ENCODE measurements around the gene MTFR1L.
"Not testable (repeated sequence)": the region's sequence is repeated elsewhere in the genome, so short reads cannot be mapped to it uniquely, and the experiment has no call there.

MTFR1L gene

GRCh38 chr1:25826571-25826970 is 6.8 kb downstream of the MTFR1L start:
- Histone ChIP-seq H3K27ac (ENCODE audit: low read depth, low read length) (no peak overlapping the region), H3K36me3 (ENCODE audit: control insufficient read depth in 5 of 5, insufficient read depth in 5 of 5, low read length in 5 of 5) (peaks cover 22 to 67% (median 58%) of the 10 kb centered on the region in 5 donors), H3K9me3 (ENCODE audit: control insufficient read depth in 5 of 5, low read length in 5 of 5) (no peaks in the 10 kb centered on the region), H3K27me3 (ENCODE audit: control insufficient read depth in 5 of 5, insufficient read depth in 4 of 5, low read length in 5 of 5) (no peaks in the 10 kb centered on the region), H3K4me3 (ENCODE audit: low read depth in 1 of 5, low read length in 5 of 5) (no peak overlapping the region), H3K4me1 (ENCODE audit: control insufficient read depth in 5 of 5, insufficient read depth in 5 of 5, low read length in 5 of 5) (peaks cover 4 to 14% (median 9%) of the 10 kb centered on the region in 5 donors), H3K9ac (ENCODE audit: low read length in 5 of 5) (no peak overlapping the region)

GRCh38 chr1:25828491-25828890 is 8.7 kb downstream of the MTFR1L start:
- peaks cover 0 to 7% (median 0%) of the 10 kb centered on the region in 5 donors for H3K4me1 ChIP-seq (ENCODE audit: control insufficient read depth in 5 of 5, insufficient read depth in 5 of 5, low read length in 5 of 5)
- H3K27me3 ChIP-seq (ENCODE audit: control insufficient read depth in 5 of 5, insufficient read depth in 4 of 5, low read length in 5 of 5), result no peaks in the 10 kb centered on the region
- no peak overlapping the region for H3K4me3 ChIP-seq (ENCODE audit: low read depth in 1 of 5, low read length in 5 of 5)
- H3K9me3 ChIP-seq (ENCODE audit: control insufficient read depth in 5 of 5, low read length in 5 of 5), result no peaks in the 10 kb centered on the region
- H3K9ac ChIP-seq (ENCODE audit: low read length in 5 of 5), result no peak overlapping the region
- peaks cover 33 to 84% (median 75%) of the 10 kb centered on the region in 5 donors for H3K36me3 ChIP-seq (ENCODE audit: control insufficient read depth in 5 of 5, insufficient read depth in 5 of 5, low read length in 5 of 5)
- no peak overlapping the region for H3K27ac ChIP-seq (ENCODE audit: low read depth, low read length)

- Histone ChIP-seq H3K9ac (ENCODE audit: low read length in 5 of 5) (no peak overlapping the region), H3K4me1 (ENCODE audit: control insufficient read depth in 5 of 5, insufficient read depth in 5 of 5, low read length in 5 of 5) (peaks cover 0 to 7% (median 0%) of the 10 kb centered on the region in 5 donors), H3K36me3 (ENCODE audit: control insufficient read depth in 5 of 5, insufficient read depth in 5 of 5, low read length in 5 of 5) (peaks cover 36 to 87% (median 77%) of the 10 kb centered on the region in 5 donors), H3K4me3 (ENCODE audit: low read depth in 1 of 5, low read length in 5 of 5) (no peak overlapping the region), H3K27ac (ENCODE audit: low read depth, low read length) (no peak overlapping the region), H3K27me3 (ENCODE audit: control insufficient read depth in 5 of 5, insufficient read depth in 4 of 5, low read length in 5 of 5) (no peaks in the 10 kb centered on the region), H3K9me3 (ENCODE audit: control insufficient read depth in 5 of 5, low read length in 5 of 5) (no peaks in the 10 kb centered on the region)
Measured at GRCh38 chr1:25829046-25829445, 9.3 kb downstream of the MTFR1L start.

- no peak overlapping the region for H3K4me3 ChIP-seq (ENCODE audit: low read depth in 1 of 5, low read length in 5 of 5)
- no peaks in the 10 kb centered on the region for H3K9me3 ChIP-seq (ENCODE audit: control insufficient read depth in 5 of 5, low read length in 5 of 5)
- H3K9ac ChIP-seq (ENCODE audit: low read length in 5 of 5), result no peak overlapping the region
- peaks cover 36 to 80% (median 71%) of the 10 kb centered on the region in 5 donors for H3K36me3 ChIP-seq (ENCODE audit: control insufficient read depth in 5 of 5, insufficient read depth in 5 of 5, low read length in 5 of 5)
- no peak overlapping the region for H3K27ac ChIP-seq (ENCODE audit: low read depth, low read length)
- H3K4me1 ChIP-seq (ENCODE audit: control insufficient read depth in 5 of 5, insufficient read depth in 5 of 5, low read length in 5 of 5), result peaks cover 0 to 7% (median 0%) of the 10 kb centered on the region in 5 donors
- H3K27me3 ChIP-seq (ENCODE audit: control insufficient read depth in 5 of 5, insufficient read depth in 4 of 5, low read length in 5 of 5), result no peaks in the 10 kb centered on the region
Measured at GRCh38 chr1:25831569-25832196, 11.9 kb downstream of the MTFR1L start.

- H3K4me3 ChIP-seq (ENCODE audit: low read depth in 1 of 5, low read length in 5 of 5), result no peak overlapping the region
- H3K4me1 ChIP-seq (ENCODE audit: control insufficient read depth in 5 of 5, insufficient read depth in 5 of 5, low read length in 5 of 5), result peaks cover 0 to 7% (median 0%) of the 10 kb centered on the region in 5 donors
- H3K27me3 ChIP-seq (ENCODE audit: control insufficient read depth in 5 of 5, insufficient read depth in 4 of 5, low read length in 5 of 5), result no peaks in the 10 kb centered on the region
- no peaks in the 10 kb centered on the region for H3K9me3 ChIP-seq (ENCODE audit: control insufficient read depth in 5 of 5, low read length in 5 of 5)
- H3K9ac ChIP-seq (ENCODE audit: low read length in 5 of 5), result no peak overlapping the region
- peaks cover 37 to 72% (median 63%) of the 10 kb centered on the region in 5 donors for H3K36me3 ChIP-seq (ENCODE audit: control insufficient read depth in 5 of 5, insufficient read depth in 5 of 5, low read length in 5 of 5)
- no peak overlapping the region for H3K27ac ChIP-seq (ENCODE audit: low read depth, low read length)
Measured at GRCh38 chr1:25832336-25833037, 12.7 kb downstream of the MTFR1L start.

- H3K4me3 ChIP-seq (ENCODE audit: low read depth in 1 of 5, low read length in 5 of 5), result no peak overlapping the region
- peaks cover 39 to 65% (median 56%) of the 10 kb centered on the region in 5 donors for H3K36me3 ChIP-seq (ENCODE audit: control insufficient read depth in 5 of 5, insufficient read depth in 5 of 5, low read length in 5 of 5)
Measured at GRCh38 chr1:25833158-25833557, 13.4 kb downstream of the MTFR1L start.

GRCh38 chr1:25834894-25835293 is 15.1 kb downstream of the MTFR1L start:
- Histone ChIP-seq H3K4me1 (ENCODE audit: control insufficient read depth in 5 of 5, insufficient read depth in 5 of 5, low read length in 5 of 5) (peaks cover 0 to 7% (median 0%) of the 10 kb centered on the region in 5 donors), H3K9me3 (ENCODE audit: control insufficient read depth in 5 of 5, low read length in 5 of 5) (no peaks in the 10 kb centered on the region), H3K27me3 (ENCODE audit: control insufficient read depth in 5 of 5, insufficient read depth in 4 of 5, low read length in 5 of 5) (no peaks in the 10 kb centered on the region), H3K9ac (ENCODE audit: low read length in 5 of 5) (no peak overlapping the region), H3K4me3 (ENCODE audit: low read depth in 1 of 5, low read length in 5 of 5) (no peak overlapping the region), H3K27ac (ENCODE audit: low read depth, low read length) (no peak overlapping the region), H3K36me3 (ENCODE audit: control insufficient read depth in 5 of 5, insufficient read depth in 5 of 5, low read length in 5 of 5) (peaks cover 32 to 48% (median 38%) of the 10 kb centered on the region in 5 donors)

More at GRCh38 chr1:25833158-25833557, 13.4 kb downstream of the MTFR1L start:
- peaks cover 0 to 7% (median 0%) of the 10 kb centered on the region in 5 donors for H3K4me1 ChIP-seq (ENCODE audit: control insufficient read depth in 5 of 5, insufficient read depth in 5 of 5, low read length in 5 of 5)
- H3K9me3 ChIP-seq (ENCODE audit: control insufficient read depth in 5 of 5, low read length in 5 of 5), result no peaks in the 10 kb centered on the region
- no peak overlapping the region for H3K9ac ChIP-seq (ENCODE audit: low read length in 5 of 5)
- no peaks in the 10 kb centered on the region for H3K27me3 ChIP-seq (ENCODE audit: control insufficient read depth in 5 of 5, insufficient read depth in 4 of 5, low read length in 5 of 5)
- no peak overlapping the region for H3K27ac ChIP-seq (ENCODE audit: low read depth, low read length)

GRCh38 chr1:25836695-25837094 is 16.9 kb downstream of the MTFR1L start:
- Histone ChIP-seq H3K9ac (ENCODE audit: low read length in 5 of 5) (no peak overlapping the region), H3K27me3 (ENCODE audit: control insufficient read depth in 5 of 5, insufficient read depth in 4 of 5, low read length in 5 of 5) (no peaks in the 10 kb centered on the region), H3K4me1 (ENCODE audit: control insufficient read depth in 5 of 5, insufficient read depth in 5 of 5, low read length in 5 of 5) (peaks cover 0 to 3% (median 0%) of the 10 kb centered on the region in 5 donors), H3K9me3 (ENCODE audit: control insufficient read depth in 5 of 5, low read length in 5 of 5) (no peaks in the 10 kb centered on the region), H3K27ac (ENCODE audit: low read depth, low read length) (no peak overlapping the region), H3K36me3 (ENCODE audit: control insufficient read depth in 5 of 5, insufficient read depth in 5 of 5, low read length in 5 of 5) (peaks cover 15 to 30% (median 20%) of the 10 kb centered on the region in 5 donors), H3K4me3 (ENCODE audit: low read depth in 1 of 5, low read length in 5 of 5) (no peak overlapping the region)

- Histone ChIP-seq H3K9ac (ENCODE audit: low read length in 5 of 5) (no peak overlapping the region), H3K27me3 (ENCODE audit: control insufficient read depth in 5 of 5, insufficient read depth in 4 of 5, low read length in 5 of 5) (no peaks in the 10 kb centered on the region), H3K36me3 (ENCODE audit: control insufficient read depth in 5 of 5, insufficient read depth in 5 of 5, low read length in 5 of 5) (peaks cover 10 to 23% (median 14%) of the 10 kb centered on the region in 5 donors), H3K9me3 (ENCODE audit: control insufficient read depth in 5 of 5, low read length in 5 of 5) (no peaks in the 10 kb centered on the region), H3K4me3 (ENCODE audit: low read depth in 1 of 5, low read length in 5 of 5) (no peak overlapping the region), H3K27ac (ENCODE audit: low read depth, low read length) (no peak overlapping the region), H3K4me1 (ENCODE audit: control insufficient read depth in 5 of 5, insufficient read depth in 5 of 5, low read length in 5 of 5) (no peaks in the 10 kb centered on the region)
Measured at GRCh38 chr1:25837262-25837875, 17.6 kb downstream of the MTFR1L start.

- H3K36me3 ChIP-seq (ENCODE audit: control insufficient read depth in 5 of 5, insufficient read depth in 5 of 5, low read length in 5 of 5); H3K4me1 ChIP-seq (ENCODE audit: control insufficient read depth in 5 of 5, insufficient read depth in 5 of 5, low read length in 5 of 5); H3K9me3 ChIP-seq (ENCODE audit: control insufficient read depth in 5 of 5, low read length in 5 of 5); H3K9ac ChIP-seq (ENCODE audit: low read length in 5 of 5); H3K4me3 ChIP-seq (ENCODE audit: low read depth in 1 of 5, low read length in 5 of 5); H3K27me3 ChIP-seq (ENCODE audit: control insufficient read depth in 5 of 5, insufficient read depth in 4 of 5, low read length in 5 of 5); H3K27ac ChIP-seq (ENCODE audit: low read depth, low read length): not testable (repeated sequence)
Measured at GRCh38 chr1:25839808-25840207, 20.1 kb downstream of the MTFR1L start.

Measured in subcutaneous abdominal adipose tissue (tissue), 5 donors.